CD14-positive monocyte (primary cell): ENCODE data around the gene HMOX2. TPM values are rescaled to one million over a fixed set of nuclear protein-coding genes. Genes with fewer than 3 reads are reported as not detected.

Experiments used
- DNase-seq, 3 donors: peaks; one replicate each; pipeline ENCODE4 v3.0.0-alpha.2; 2011 to 2022
- H2AFZ ChIP-seq: 2 replicates; pipeline ENCODE4 v1.6.0; 2012; ENCODE audit warnings: mild to moderate bottlenecking, low read depth, low read length, inconsistent platforms; ENCODE audit not compliant: insufficient read depth, poor library complexity, severe bottlenecking
- H3K27ac ChIP-seq, 2 donors: 1 replicate in 1 of 2; 2 replicates in 1 of 2; pipeline ENCODE4 v1.5.1; 2012 to 2013; ENCODE audit warnings: low read length in 2 of 2, control low read depth in 1 of 2, inconsistent platforms in 1 of 2, low read depth in 1 of 2, mild to moderate bottlenecking in 1 of 2
- H3K27me3 ChIP-seq, 2 donors: one replicate each; pipeline versions ENCODE4 v1.6.0 to v1.6.1; 2011 to 2013; ENCODE audit warnings: low read length in 2 of 2; ENCODE audit not compliant: control insufficient read depth in 2 of 2, insufficient read depth in 2 of 2
- H3K36me3 ChIP-seq, 2 donors: replicated peaks in 1 of 2; 1 replicate in 1 of 2; 2 replicates in 1 of 2; pipeline versions ENCODE4 v1.5.1 to v1.6.1; 2012 to 2013; ENCODE audit warnings: low read length in 2 of 2, control low read depth in 1 of 2, inconsistent platforms in 1 of 2, mild to moderate bottlenecking in 1 of 2; ENCODE audit not compliant: insufficient read depth in 2 of 2, control insufficient read depth in 1 of 2
- H3K4me1 ChIP-seq, 2 donors: 1 replicate in 1 of 2; 2 replicates in 1 of 2; pipeline versions ENCODE4 v1.5.1 to v1.6.1; 2012 to 2013; ENCODE audit warnings: low read length in 2 of 2, control low read depth in 1 of 2, inconsistent platforms in 1 of 2, mild to moderate bottlenecking in 1 of 2, moderate library complexity in 1 of 2; ENCODE audit not compliant: insufficient read depth in 2 of 2, control insufficient read depth in 1 of 2
- H3K4me2 ChIP-seq: replicated peaks from 2 replicates; pipeline ENCODE3; 2012; ENCODE audit warnings: low read length, moderate library complexity, mild to moderate bottlenecking; ENCODE audit not compliant: poor library complexity, severe bottlenecking; ENCODE audit errors: extremely low read depth
- H3K4me3 ChIP-seq, 3 experiments: fragments of 200-600 bp in 1 of 3; sonication (generic) in 1 of 3; replicated peaks in 1 of 3; 1 replicate in 2 of 3; 2 replicates in 1 of 3; pipeline ENCODE4 v1.5.1; 2011 to 2013; ENCODE audit warnings: low read length in 3 of 3, mild to moderate bottlenecking in 3 of 3, control low read depth in 2 of 3, low read depth in 2 of 3, inconsistent platforms in 1 of 3, moderate library complexity in 1 of 3
- H3K79me2 ChIP-seq: 2 replicates; pipeline ENCODE4 v1.6.0; 2012; ENCODE audit warnings: mild to moderate bottlenecking, control low read depth, inconsistent platforms, low read length, moderate library complexity; ENCODE audit not compliant: insufficient read depth
- H3K9ac ChIP-seq: 2 replicates; pipeline ENCODE4 v1.6.0; 2017; ENCODE audit warnings: low read length, mild to moderate bottlenecking; ENCODE audit not compliant: insufficient read depth, poor library complexity, severe bottlenecking
- H3K9me3 ChIP-seq, 2 donors: replicated peaks in 1 of 2; 1 replicate in 1 of 2; 2 replicates in 1 of 2; pipeline versions ENCODE4 v1.5.1 to v1.6.1; 2012 to 2013; ENCODE audit warnings: low read length in 2 of 2, control low read depth in 1 of 2; ENCODE audit not compliant: control insufficient read depth in 1 of 2, insufficient read depth in 1 of 2
- H4K20me1 ChIP-seq: 2 replicates; pipeline ENCODE4 v1.6.0; 2012; ENCODE audit warnings: mild to moderate bottlenecking, low read length, control low read depth, moderate library complexity; ENCODE audit not compliant: insufficient read depth
- H3K27ac Mint-ChIP-seq, 7 donors: one replicate each; pipeline ENCODE4 v1.8.0; 2020; ENCODE audit warnings: mild to moderate bottlenecking in 7 of 7, mixed read lengths in 7 of 7, moderate library complexity in 6 of 7, inconsistent platforms in 2 of 7
- H3K27me3 Mint-ChIP-seq, 3 donors: one replicate each; pipeline ENCODE4 v1.8.0; 2021 to 2022; ENCODE audit warnings: low read depth in 3 of 3, mild to moderate bottlenecking in 3 of 3, mixed read lengths in 3 of 3, moderate library complexity in 3 of 3, inconsistent platforms in 1 of 3
- H3K36me3 Mint-ChIP-seq, 2 donors: one replicate each; pipeline ENCODE4 v1.8.0; 2020; ENCODE audit warnings: mixed read lengths in 2 of 2, inconsistent platforms in 1 of 2, mild to moderate bottlenecking in 1 of 2
- H3K4me1 Mint-ChIP-seq: one replicate; pipeline ENCODE4 v1.8.0; 2020; ENCODE audit warnings: mild to moderate bottlenecking, mixed read lengths
- H3K4me3 Mint-ChIP-seq, 2 donors: one replicate each; pipeline ENCODE4 v1.8.0; 2020; ENCODE audit warnings: mild to moderate bottlenecking in 2 of 2, mixed read lengths in 2 of 2, moderate library complexity in 1 of 2
- H3K9me3 Mint-ChIP-seq, 7 donors: one replicate each; pipeline ENCODE4 v1.8.0; 2020 to 2022; ENCODE audit warnings: mixed read lengths in 7 of 7, mild to moderate bottlenecking in 6 of 7, moderate library complexity in 6 of 7, inconsistent platforms in 2 of 7
- WGBS: methylation state at CpG from one replicate; pipeline ENCODE4 v1.1.5; 2013; ENCODE audit warnings: missing lambda C conversion rate; ENCODE audit not compliant: insufficient coverage; 5-methylcytosine and 5-hydroxymethylcytosine counted together
- intact Hi-C, 2 donors: fragments of 100-400 bp; cut with micrococcal nuclease; formaldehyde crosslinking; loops; one replicate each; pipeline versions ENCODE4 v1.15.0 to v1.15.1; 2023
- polyA plus RNA-seq, 3 donors: library from polyadenylated mRNA; depleted of rRNA in 1 of 3; unstranded in 2 of 3; stranded (reverse) in 1 of 3; fragments of 300-500 nt in 2 of 3; fragments of >200 nt in 1 of 3; fragmentation: Illumina TruSeq in 2 of 3; gene quantifications; 1 replicate in 2 of 3; 2 replicates in 1 of 3; pipeline ENCODE4 v1.2.3, GENCODE V29; 2012 to 2021
- TF ChIP-seq, protein P1 (sequence below): fragments of 200-600 bp; IDR thresholded peaks from one replicate; pipeline ENCODE4 v1.8.0; 2022; ENCODE audit warnings: antibody characterized with exemption, mild to moderate bottlenecking

Gene HMOX2
- polyA plus RNA-seq, 3 donors, result 21.7 to 33.2 (median 25.0) TPM

DNA sequence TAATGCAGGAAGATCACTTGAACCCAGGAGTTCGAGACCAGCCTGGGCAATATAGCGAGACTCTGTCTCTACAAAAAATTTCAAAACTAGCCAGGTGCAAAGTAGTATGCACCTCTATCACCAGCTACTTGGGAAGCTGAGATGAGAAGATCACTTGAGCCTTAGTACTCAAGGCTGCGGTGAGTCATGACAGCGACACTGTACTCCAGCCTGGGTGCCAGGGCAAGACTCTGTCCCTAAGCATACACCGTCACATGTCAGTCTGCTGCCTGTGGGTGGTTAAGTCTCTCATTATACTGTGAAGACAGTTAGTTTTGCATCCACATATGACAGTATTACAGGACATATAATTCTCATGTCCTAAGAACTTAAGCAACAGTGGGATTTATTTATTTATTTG is 23.5 kb upstream of the HMOX2 start:
- peaks cover 70 to 90% of the 10 kb centered on the region in 2 donors for H3K36me3 Mint-ChIP-seq
- Histone ChIP-seq H3K4me3 (no peak overlapping the region), H3K4me1 (no peaks in the 10 kb centered on the region), H3K27ac (no peak overlapping the region), H3K27me3 (no peaks in the 10 kb centered on the region), H2AFZ (no peak overlapping the region), H4K20me1 (no peaks in the 10 kb centered on the region), H3K36me3 (peaks cover 82 to 95% of the 10 kb centered on the region in 2 donors), H3K4me2 (no peak overlapping the region), H3K9me3 (no peaks in the 10 kb centered on the region), H3K79me2 (no peaks in the 10 kb centered on the region), H3K9ac (no peak overlapping the region)
- intact Hi-C loops, result no loop called here
- TF ChIP-seq, protein P1, sequence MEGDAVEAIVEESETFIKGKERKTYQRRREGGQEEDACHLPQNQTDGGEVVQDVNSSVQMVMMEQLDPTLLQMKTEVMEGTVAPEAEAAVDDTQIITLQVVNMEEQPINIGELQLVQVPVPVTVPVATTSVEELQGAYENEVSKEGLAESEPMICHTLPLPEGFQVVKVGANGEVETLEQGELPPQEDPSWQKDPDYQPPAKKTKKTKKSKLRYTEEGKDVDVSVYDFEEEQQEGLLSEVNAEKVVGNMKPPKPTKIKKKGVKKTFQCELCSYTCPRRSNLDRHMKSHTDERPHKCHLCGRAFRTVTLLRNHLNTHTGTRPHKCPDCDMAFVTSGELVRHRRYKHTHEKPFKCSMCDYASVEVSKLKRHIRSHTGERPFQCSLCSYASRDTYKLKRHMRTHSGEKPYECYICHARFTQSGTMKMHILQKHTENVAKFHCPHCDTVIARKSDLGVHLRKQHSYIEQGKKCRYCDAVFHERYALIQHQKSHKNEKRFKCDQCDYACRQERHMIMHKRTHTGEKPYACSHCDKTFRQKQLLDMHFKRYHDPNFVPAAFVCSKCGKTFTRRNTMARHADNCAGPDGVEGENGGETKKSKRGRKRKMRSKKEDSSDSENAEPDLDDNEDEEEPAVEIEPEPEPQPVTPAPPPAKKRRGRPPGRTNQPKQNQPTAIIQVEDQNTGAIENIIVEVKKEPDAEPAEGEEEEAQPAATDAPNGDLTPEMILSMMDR, result no peak
- no peaks in the 10 kb centered on the region for H3K9me3 Mint-ChIP-seq
- WGBS, result no CpG with 5 or more reads among the region's 5 CpGs
- no peaks in the 10 kb centered on the region for H3K4me1 Mint-ChIP-seq
- H3K27me3 Mint-ChIP-seq, result no peaks in the 10 kb centered on the region
- no peak for DNase-seq
- H3K4me3 Mint-ChIP-seq, result no peak overlapping the region
- H3K27ac Mint-ChIP-seq, result no peak overlapping the region

- TF ChIP-seq, protein P1, result no peak
- H3K79me2 ChIP-seq, result no peaks in the 10 kb centered on the region
- H3K36me3 ChIP-seq, result peaks cover 70 to 76% of the 10 kb centered on the region in 2 donors
- H3K4me1 ChIP-seq, result peaks cover 13 to 14% of the 10 kb centered on the region in 2 donors
- no peaks in the 10 kb centered on the region for H3K27me3 Mint-ChIP-seq
- no peak overlapping the region for H3K9ac ChIP-seq
- no peak overlapping the region for H3K4me2 ChIP-seq
- no peaks in the 10 kb centered on the region for H3K9me3 ChIP-seq
- no peak for DNase-seq
- no peak overlapping the region for H2AFZ ChIP-seq
- peaks cover 13% of the 10 kb centered on the region for H3K4me1 Mint-ChIP-seq
- H3K27ac ChIP-seq, result no peak overlapping the region
- H3K9me3 Mint-ChIP-seq, result no peaks in the 10 kb centered on the region
- H3K36me3 Mint-ChIP-seq, result peaks cover 56 to 73% of the 10 kb centered on the region in 2 donors
- no peak overlapping the region for H3K4me3 Mint-ChIP-seq
- H3K27me3 ChIP-seq, result no peaks in the 10 kb centered on the region
- H3K4me3 ChIP-seq, result no peak overlapping the region
- H3K27ac Mint-ChIP-seq, result no peak overlapping the region
- H4K20me1 ChIP-seq, result no peaks in the 10 kb centered on the region
- intact Hi-C loops, result no loop called here
- WGBS, result 95% methylated on average over 3 of the region's 9 CpGs
Measured at GRCh38 chr16:4454623-4455022, 21.6 kb upstream of the HMOX2 start.
